NCI-H1436 treated with DMSO at 0.1 percent for 48 hours (cell line): Measurements from ENCODE around the gene MAN1A2.

Experiments used
- DNase-seq: peaks from one replicate; lab custom pipeline; 2025; lab: John Stamatoyannopoulos, UW

Gene MAN1A2

GRCh38 chr1:117359561-117360289, 7.5 kb upstream of the MAN1A2 start:
- DNase-seq = no peak

GRCh38 chr1:117362986-117363385, 4.3 kb upstream of the MAN1A2 start:
- no peak for DNase-seq

GRCh38 chr1:117363571-117364048, 3.6 kb upstream of the MAN1A2 start:
- no peak for DNase-seq

GRCh38 chr1:117364240-117364639, 3.0 kb upstream of the MAN1A2 start:
- DNase-seq = no peak

GRCh38 chr1:117365350-117366176, 1.7 kb upstream of the MAN1A2 start:
- no peak for DNase-seq

GRCh38 chr1:117366177-117367045, 838 bp upstream of the MAN1A2 start:
- DNase-seq = no peak

GRCh38 chr1:117368116-117369108, 1.2 kb downstream of the MAN1A2 start:
- DNase-seq = no peak

- no peak for DNase-seq
Measured at GRCh38 chr1:117370071-117370470, 2.8 kb downstream of the MAN1A2 start.

- no peak for DNase-seq
Measured at GRCh38 chr1:117370509-117370908, 3.3 kb downstream of the MAN1A2 start.

GRCh38 chr1:117371441-117372151, 4.3 kb downstream of the MAN1A2 start:
- no peak for DNase-seq

- no peak for DNase-seq
Measured at GRCh38 chr1:117372863-117373412, 5.7 kb downstream of the MAN1A2 start.

- DNase-seq = no peak
Measured at GRCh38 chr1:117373932-117374331, 6.7 kb downstream of the MAN1A2 start.

GRCh38 chr1:117375327-117375726, 8.1 kb downstream of the MAN1A2 start:
- no peak for DNase-seq

GRCh38 chr1:117387060-117387633, 19.9 kb downstream of the MAN1A2 start:
- no peak for DNase-seq

- DNase-seq = no peak
Measured at GRCh38 chr1:117388328-117388727, 21.1 kb downstream of the MAN1A2 start.

- DNase-seq = no peak
Measured at GRCh38 chr1:117389284-117389683, 22.0 kb downstream of the MAN1A2 start.

GRCh38 chr1:117389779-117390178, 22.5 kb downstream of the MAN1A2 start:
- DNase-seq = no peak

- no peak for DNase-seq
Measured at GRCh38 chr1:117392771-117393170, 25.5 kb downstream of the MAN1A2 start.

- DNase-seq = no peak
Measured at GRCh38 chr1:117396074-117396473, 28.8 kb downstream of the MAN1A2 start.

GRCh38 chr1:117396636-117397035, 29.4 kb downstream of the MAN1A2 start:
- DNase-seq = no peak
